ENCODE measurements around the gene GNAQ.
"Not testable (repeated sequence)": the region's sequence is repeated elsewhere in the genome, so short reads cannot be mapped to it uniquely, and the experiment has no call there.

Gene GNAQ

GRCh38 chr9:77896938-77897667 lies 134.5 kb downstream of the GNAQ start:
- no peak for DNase-seq

- no peak for DNase-seq
Measured at GRCh38 chr9:77896269-77896937, 135.2 kb downstream of the GNAQ start.

- no peak for DNase-seq
Measured at GRCh38 chr9:77893706-77894105, 137.9 kb downstream of the GNAQ start.

GRCh38 chr9:77892955-77893514 lies 138.6 kb downstream of the GNAQ start:
- no peak for DNase-seq

GRCh38 chr9:77892171-77892570 lies 139.4 kb downstream of the GNAQ start:
- DNase-seq: peak; percentile 5

GRCh38 chr9:77891128-77891800 lies 140.3 kb downstream of the GNAQ start:
- no peak for DNase-seq

GRCh38 chr9:77887662-77888061 lies 143.9 kb downstream of the GNAQ start:
- no peak for DNase-seq

GRCh38 chr9:77885104-77885672 lies 146.4 kb downstream of the GNAQ start:
- DNase-seq: no peak

GRCh38 chr9:77883846-77884771 lies 147.5 kb downstream of the GNAQ start:
- no peak for DNase-seq

GRCh38 chr9:77883133-77883532 lies 148.5 kb downstream of the GNAQ start:
- DNase-seq: no peak

GRCh38 chr9:77882294-77882693 lies 149.3 kb downstream of the GNAQ start:
- DNase-seq: no peak

- not testable (repeated sequence) for DNase-seq
Measured at GRCh38 chr9:77881634-77882033, 150.0 kb downstream of the GNAQ start.

GRCh38 chr9:77881111-77881510 lies 150.5 kb downstream of the GNAQ start:
- no peak for DNase-seq

- DNase-seq: no peak
Measured at GRCh38 chr9:77879437-77879943, 152.1 kb downstream of the GNAQ start.

GRCh38 chr9:77878793-77879192 lies 152.8 kb downstream of the GNAQ start:
- not testable (repeated sequence) for DNase-seq

- DNase-seq: no peak
Measured at GRCh38 chr9:77877976-77878375, 153.6 kb downstream of the GNAQ start.

GRCh38 chr9:77876590-77876989 lies 155.0 kb downstream of the GNAQ start:
- no peak for DNase-seq

GRCh38 chr9:77876091-77876490 lies 155.5 kb downstream of the GNAQ start:
- DNase-seq: no peak

- no peak for DNase-seq
Measured at GRCh38 chr9:77872863-77873262, 158.7 kb downstream of the GNAQ start.

- DNase-seq: no peak
Measured at GRCh38 chr9:77872177-77872576, 159.4 kb downstream of the GNAQ start.

GRCh38 chr9:77871483-77871882 lies 160.1 kb downstream of the GNAQ start:
- DNase-seq: no peak

- DNase-seq: no peak
Measured at GRCh38 chr9:77866878-77867277, 164.7 kb downstream of the GNAQ start.
